Brain microvascular endothelial cell (primary cell): ENCODE results near the gene CDK19.

Experiments used
- DNase-seq: peaks from one replicate; pipeline ENCODE4 v3.0.0-alpha.2; 2020
- H3K27ac ChIP-seq: fragments of 250-450 bp; sonication (Bioruptor Pico); 2 replicates; pipeline ENCODE4 v1.5.1; 2020; ENCODE audit warnings: mild to moderate bottlenecking, moderate library complexity
- H3K27me3 ChIP-seq: fragments of 250-450 bp; sonication (Bioruptor Pico); replicated peaks from 2 replicates; pipeline ENCODE4 v1.5.1; 2020; ENCODE audit warnings: mild to moderate bottlenecking
- H3K36me3 ChIP-seq: fragments of 250-450 bp; sonication (Bioruptor Pico); replicated peaks from 2 replicates; pipeline ENCODE4 v1.5.1; 2020; ENCODE audit warnings: mild to moderate bottlenecking
- H3K4me3 ChIP-seq: 2 replicates; pipeline ENCODE4 v1.5.1; 2011; ENCODE audit warnings: low read depth, mild to moderate bottlenecking, control low read depth, low read length, moderate library complexity
- CTCF ChIP-seq: IDR thresholded peaks from 2 replicates; pipeline ENCODE4 v1.5.1; 2011; ENCODE audit warnings: low read depth, mild to moderate bottlenecking, moderate library complexity, low read length, control low read depth, inconsistent platforms; ENCODE audit errors: missing control alignments
- in situ Hi-C: cut with HindIII; loops from 2 replicates; pipeline ENCODE4 v1.10.0; 2017; ENCODE audit warnings: low sequenced_read_pairs, low pct_ligation_motif_present

Gene CDK19

GRCh38 chr6:110714143-110714542, 101.1 kb downstream of the CDK19 start:
- in situ Hi-C loops = no loop called here
- DNase-seq = no peak
- H3K4me3 ChIP-seq = no peak overlapping the region
- no peaks in the 10 kb centered on the region for H3K27me3 ChIP-seq
- no peak for TF ChIP-seq CTCF
- H3K36me3 ChIP-seq = no peaks in the 10 kb centered on the region
- H3K27ac ChIP-seq = no peak overlapping the region

GRCh38 chr6:110712238-110712637, 103.0 kb downstream of the CDK19 start:
- Histone ChIP-seq H3K4me3 (no peak overlapping the region), H3K36me3 (no peaks in the 10 kb centered on the region), H3K27ac (no peak overlapping the region), H3K27me3 (no peaks in the 10 kb centered on the region)
- TF ChIP-seq CTCF = no peak
- no peak for DNase-seq
- in situ Hi-C loops = no loop called here

GRCh38 chr6:110710115-110710514, 105.2 kb downstream of the CDK19 start:
- in situ Hi-C loops = no loop called here
- no peaks in the 10 kb centered on the region for H3K27me3 ChIP-seq
- no peak for DNase-seq
- no peak overlapping the region for H3K4me3 ChIP-seq
- no peak for TF ChIP-seq CTCF
- H3K36me3 ChIP-seq = no peaks in the 10 kb centered on the region
- H3K27ac ChIP-seq = no peak overlapping the region

GRCh38 chr6:110708295-110708950, 106.8 kb downstream of the CDK19 start:
- Histone ChIP-seq H3K4me3 (no peak overlapping the region), H3K27me3 (no peaks in the 10 kb centered on the region), H3K36me3 (no peaks in the 10 kb centered on the region), H3K27ac (no peak overlapping the region)
- in situ Hi-C loops = no loop called here
- no peak for TF ChIP-seq CTCF
- no peak for DNase-seq

- Histone ChIP-seq H3K4me3 (no peak overlapping the region), H3K27ac (no peak overlapping the region), H3K27me3 (no peaks in the 10 kb centered on the region), H3K36me3 (no peaks in the 10 kb centered on the region)
- in situ Hi-C loops = no loop called here
- DNase-seq = no peak
- no peak for TF ChIP-seq CTCF
Measured at GRCh38 chr6:110705543-110705942, 109.7 kb downstream of the CDK19 start.
